GM19452 (cell line): ENCODE data around the gene DND1.
A peak's percentile ranks its signal among the peaks of the same experiment; 100 is the strongest.
"Not testable (repeated sequence)": the region's sequence is repeated elsewhere in the genome, so short reads cannot be mapped to it uniquely, and the experiment has no call there.

ENCODE experiments used
- ATAC-seq: cut with Tn5 transposase; IDR thresholded peaks from one replicate; pipeline ENCODE4 v1.9.1; 2021; ENCODE audit not compliant: unreplicated experiment

The DND1 gene

GRCh38 chr5:140672455-140673186 lies 755 bp downstream of the DND1 start:
- ATAC-seq, result no peak

DNA sequence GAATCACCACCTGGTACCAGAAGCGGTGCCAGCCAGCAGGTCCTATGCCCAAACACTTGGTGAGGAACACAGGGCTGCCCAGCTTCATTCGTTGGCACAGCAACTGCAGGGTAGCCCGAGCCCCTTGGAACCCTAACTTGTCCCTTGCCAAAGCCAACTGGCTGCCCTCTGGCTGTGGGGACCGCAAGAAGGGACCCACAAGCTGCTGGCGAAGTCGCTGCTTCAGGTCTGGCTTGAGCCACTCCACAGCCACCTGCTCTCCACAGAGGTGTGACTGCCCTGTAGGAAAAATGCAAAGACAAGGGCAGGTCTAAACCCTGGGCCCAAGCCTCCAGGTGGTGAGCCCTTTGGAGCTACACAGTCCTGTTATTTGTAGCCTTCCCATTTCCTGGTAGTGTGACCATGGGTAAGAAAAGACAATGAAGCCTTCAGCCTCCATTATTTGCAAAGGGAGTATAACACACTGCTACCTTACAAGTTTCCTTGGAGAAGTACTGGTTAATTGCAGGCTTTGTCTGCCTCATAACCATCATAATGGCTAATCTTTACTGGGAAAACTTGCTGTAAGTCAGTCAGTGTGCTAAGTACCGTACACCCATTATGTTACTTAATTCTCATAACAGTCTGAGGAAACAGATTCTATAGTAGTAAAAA lies 1.8 kb downstream of the DND1 start:
- ATAC-seq, result no peak

DNA sequence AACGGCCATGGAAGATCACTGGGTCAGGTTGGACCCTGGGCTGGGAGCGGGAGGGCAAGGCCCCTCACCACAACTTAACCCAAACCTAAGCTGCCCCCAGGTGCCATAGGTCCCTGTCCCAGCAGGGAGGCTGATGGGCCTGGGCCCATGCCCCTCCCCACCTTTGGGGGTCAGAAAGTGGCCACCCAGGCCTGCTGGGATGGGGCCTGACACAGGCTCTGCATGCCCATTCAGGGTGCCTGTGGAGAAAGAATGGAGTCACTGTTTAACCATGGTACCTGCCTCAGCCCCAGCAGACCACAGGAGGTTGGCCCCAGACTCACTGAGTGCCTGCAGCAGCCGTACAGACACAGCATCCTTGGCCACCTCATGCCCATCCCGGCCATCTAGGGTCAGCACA lies 2.3 kb downstream of the DND1 start:
- not testable (repeated sequence) for ATAC-seq

DNA sequence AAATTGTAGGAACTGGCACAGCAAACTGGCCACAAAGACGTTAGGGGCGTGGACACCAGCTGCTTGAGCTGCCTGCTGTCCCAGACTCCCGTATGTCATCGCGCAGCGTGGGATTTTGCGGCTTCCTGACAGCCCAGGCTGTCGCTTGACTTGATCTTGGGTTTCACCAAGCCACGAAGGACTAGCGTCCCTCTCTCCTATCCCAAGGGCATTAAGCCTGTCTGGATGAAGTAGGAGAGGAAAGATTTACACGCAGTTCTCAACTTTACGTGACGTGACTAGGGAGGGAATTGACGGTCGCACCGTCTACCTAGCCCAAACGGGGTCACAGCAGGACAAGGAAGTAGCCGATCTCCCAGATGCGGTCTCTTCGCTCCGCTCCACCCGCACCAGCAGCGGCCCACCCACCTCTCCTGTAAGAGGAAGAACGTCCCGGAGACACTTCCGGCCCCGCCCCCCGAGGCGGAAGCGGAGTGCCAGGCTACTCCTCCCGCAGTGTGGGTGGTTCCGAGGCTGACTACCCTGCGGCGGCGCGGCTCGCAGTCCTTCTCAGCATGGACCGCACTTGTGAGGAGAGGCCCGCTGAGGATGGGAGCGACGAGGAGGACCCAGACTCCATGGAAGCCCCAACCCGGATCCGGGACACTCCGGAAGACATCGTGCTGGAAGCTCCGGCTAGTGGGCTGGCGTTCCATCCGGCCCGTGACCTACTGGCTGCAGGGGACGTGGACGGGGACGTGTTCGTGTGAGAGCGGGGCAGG lies 8.8 kb downstream of the DND1 start, which contains the start of gene WDR55:
TSS of gene WDR55 (plus strand) at position 546 of the 761 bp plus-strand sequence. CDS start at position 555, 9 bp downstream.
- ATAC-seq, result peak; percentile 99

GRCh38 chr5:140664030-140664358 lies 9.4 kb downstream of the DND1 start:
- ATAC-seq, result no peak

DNA sequence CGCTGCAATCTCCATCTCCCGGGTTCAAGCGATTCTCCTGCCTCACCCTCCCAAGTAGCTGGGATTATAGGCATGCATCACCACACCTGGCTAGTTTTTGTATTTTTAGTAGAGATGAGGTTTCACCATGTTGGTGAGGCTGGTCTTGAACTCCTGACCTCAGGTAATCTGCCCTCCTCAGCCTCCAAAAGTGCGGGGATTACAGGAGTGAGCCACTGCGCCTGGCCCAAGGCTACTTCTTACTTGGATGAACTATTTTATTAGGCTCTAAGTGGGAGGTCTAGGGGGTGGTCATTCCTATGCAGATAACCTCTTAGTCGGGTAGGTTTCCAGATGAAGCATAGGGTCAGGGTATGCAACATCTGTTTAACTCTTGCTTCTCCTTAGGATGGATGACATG lies 13.0 kb downstream of the DND1 start:
- ATAC-seq, result not testable (repeated sequence)

DNA sequence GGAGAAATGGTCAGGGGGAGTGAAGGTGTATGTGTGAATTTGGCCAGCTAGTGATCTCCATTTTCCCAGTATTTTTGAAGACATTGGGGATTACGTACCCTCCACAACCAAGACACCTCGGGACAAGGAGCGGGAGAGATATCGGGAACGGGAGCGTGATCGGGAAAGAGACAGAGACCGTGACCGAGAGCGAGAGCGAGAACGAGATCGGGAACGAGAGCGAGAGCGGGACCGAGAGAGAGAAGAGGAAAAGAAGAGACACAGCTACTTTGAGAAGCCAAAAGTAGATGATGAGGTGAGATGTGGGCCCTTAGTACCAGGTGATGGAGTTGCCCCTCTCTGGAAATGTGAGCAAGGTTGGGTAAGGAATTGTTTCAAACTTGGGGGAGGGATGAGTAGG lies 14.5 kb downstream of the DND1 start:
- ATAC-seq, result no peak

DNA sequence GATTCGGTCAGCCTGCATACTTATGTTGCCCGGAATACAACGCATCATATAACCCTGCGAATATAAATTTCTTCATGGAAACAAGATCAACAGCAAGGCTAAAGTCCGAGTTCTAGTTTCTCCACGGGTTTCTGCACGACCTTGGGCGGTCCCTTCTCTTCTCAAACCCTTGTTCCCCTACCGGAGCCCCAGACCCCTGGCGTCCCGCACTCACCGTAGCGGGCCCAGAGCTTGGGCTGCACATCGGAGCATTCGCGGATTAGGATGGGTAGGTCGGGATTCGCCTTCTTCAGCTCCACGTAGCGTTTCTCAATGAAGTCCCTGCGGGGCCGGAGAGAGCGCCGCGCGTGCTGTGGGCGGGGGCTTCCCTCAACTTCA lies 26.3 kb downstream of the DND1 start:
- no peak for ATAC-seq

- ATAC-seq, result no peak
Measured at GRCh38 chr5:140642718-140643117, 30.7 kb downstream of the DND1 start.

DNA sequence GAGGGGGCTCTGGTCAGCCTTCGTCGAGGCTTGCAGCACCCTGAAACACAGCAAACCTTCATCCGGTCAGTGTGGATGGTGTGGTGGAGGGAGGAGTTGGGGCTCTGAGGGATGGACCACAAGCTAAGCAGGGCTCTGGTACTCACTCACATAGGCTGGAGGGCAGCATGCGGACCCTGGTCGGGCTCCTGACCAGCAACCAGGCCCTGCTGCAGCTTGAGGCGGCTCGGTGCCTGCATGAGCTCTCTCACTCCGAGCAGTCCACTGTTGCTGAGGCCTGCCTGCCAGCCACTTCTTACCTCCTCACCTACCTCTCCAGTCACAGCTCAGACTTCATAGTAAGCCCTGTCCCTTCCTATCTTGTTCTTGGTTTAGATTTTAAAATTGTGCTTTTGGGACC lies 31.7 kb downstream of the DND1 start:
- ATAC-seq, result no peak

DNA sequence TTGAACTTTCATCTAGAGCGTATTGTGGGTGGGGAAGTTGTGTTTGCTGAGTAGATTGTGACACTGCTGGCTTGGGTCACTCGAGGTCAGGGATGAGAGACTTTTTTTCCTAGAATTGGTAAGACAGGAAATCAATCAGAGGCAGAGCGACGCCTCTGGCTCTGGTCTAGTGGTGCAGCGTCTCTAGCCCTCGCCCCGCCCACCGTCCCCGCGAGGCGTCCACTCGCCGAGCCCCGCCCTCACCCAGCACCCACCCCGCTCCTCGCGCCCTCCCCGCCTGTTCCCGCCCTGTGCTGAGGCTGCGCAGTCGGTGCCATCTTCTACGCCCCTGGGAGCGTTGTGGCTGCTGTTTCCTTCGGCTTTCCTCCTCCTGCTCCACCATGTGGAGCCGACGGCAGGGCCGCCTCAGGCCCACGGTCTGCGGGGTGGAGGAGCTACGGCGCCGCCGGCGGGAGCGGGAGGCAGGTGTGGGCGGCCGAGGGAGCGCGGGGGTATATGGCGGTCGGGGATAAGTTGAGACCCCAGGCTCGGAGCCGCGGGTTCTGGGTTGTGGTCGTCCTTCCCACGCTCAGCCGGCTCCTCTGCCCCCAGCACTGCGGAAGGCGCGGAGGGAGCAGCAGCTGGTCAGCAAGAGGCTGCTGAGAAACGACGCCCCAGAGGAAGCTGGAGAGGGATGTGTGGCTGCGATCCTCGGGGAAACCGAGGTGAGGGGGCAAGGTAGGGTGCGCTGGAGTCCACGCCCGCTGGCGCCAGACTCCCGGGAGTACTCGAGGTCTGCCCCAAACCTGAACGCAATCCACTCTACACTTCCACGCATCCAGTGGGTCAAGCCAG lies 34.0 kb downstream of the DND1 start, which contains the start of gene TMCO6:
TSS of gene TMCO6 (plus strand) at position 304 of the 834 bp plus-strand sequence. CDS start at position 381, 77 bp downstream.
- peak; percentile 90 for ATAC-seq

DNA sequence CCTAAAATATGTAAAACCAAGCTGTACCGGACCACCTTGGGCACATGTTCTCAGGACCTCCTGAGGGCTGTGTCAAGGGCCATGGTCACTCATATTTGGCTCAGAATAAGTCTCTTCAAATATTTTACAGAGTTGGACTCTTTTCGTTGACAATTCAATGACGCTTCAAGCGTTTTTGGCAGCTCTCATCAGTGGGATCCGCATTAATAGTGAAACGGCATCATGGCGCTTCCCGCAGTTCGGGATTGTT lies 34.6 kb downstream of the DND1 start:
- ATAC-seq, result not testable (repeated sequence)

DNA sequence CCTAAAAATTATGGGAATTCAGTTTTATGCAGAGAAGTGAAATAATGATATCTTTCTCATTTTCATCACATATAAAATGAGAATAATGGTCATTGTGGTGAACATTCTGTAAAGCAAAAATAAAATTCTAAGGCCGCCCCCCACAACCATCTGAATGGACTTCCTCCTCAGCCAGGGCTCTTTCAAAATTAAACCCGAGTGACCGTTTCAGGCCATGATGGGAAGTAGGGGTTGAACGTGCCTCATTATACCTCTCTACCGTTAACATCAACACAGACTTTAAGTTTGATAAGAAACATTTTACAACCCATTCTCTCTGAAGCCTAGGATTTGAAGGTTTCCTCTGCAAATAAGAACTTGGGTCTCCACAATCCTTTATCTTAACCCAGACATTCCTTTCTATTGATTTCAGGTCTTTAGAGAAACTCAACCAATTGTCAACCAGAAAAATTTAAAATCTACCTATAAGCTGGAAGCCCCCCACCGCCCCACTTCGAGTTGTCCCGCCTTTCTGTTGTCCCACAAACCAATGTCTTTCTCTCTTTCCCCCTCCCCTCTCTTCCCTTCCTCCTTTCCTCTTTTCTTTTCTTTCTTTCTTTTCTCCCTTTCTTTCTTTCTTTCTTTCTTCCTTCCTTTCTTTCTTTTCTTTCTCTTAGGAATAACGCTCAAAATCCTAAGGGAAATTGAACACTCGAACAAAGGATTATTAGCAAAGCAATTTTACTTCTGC lies 35.8 kb downstream of the DND1 start:
- no peak for ATAC-seq

DNA sequence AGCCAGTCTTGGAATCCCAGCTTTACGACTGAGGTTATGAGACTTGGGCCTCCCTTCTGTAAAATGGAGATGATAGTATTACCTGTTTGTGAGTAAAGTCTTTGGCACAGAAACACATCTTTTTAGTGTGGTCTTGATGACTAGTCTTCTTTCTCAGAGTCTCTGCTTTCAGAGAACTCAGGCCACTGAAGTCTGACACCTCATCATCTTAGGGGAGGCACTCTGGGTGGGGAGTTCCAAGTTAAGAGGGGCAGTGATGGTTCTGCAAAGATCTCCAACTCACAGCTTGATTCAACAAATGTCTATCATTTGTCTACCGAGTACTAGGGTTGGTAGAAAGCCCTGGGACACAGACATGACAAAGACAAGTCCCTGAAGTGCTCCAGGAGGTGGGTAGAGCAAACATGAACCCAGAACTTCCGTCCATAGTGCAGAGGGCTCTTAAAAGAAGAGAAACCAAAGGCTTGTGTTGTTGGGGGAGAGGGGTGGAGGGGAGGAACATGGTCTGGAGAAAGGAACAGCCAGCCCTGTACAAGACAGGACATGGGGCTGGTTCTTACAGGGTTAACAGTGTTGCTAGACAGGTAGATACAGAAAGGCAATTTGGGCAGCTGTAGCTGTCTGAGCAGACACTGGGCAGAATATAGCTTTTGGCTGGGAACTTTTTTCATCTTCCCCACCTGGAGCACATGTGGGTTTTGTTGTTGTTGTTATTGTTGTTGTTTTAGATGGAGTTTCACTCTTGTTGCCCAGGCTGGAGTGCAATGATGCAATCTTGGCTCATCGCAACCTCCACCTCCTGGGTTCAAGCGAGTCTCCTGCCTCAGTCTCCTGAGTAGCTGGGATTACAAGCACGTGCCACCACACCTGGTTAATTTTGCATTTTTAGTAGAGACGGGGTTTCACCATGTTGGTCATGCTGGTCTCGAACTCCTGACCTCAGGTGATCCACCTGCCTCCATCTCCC lies 37.8 kb downstream of the DND1 start:
- no peak for ATAC-seq

- no peak for ATAC-seq
Measured at GRCh38 chr5:140634103-140634502, 39.3 kb downstream of the DND1 start.

GRCh38 chr5:140633501-140633900 lies 39.9 kb downstream of the DND1 start:
- no peak for ATAC-seq

DNA sequence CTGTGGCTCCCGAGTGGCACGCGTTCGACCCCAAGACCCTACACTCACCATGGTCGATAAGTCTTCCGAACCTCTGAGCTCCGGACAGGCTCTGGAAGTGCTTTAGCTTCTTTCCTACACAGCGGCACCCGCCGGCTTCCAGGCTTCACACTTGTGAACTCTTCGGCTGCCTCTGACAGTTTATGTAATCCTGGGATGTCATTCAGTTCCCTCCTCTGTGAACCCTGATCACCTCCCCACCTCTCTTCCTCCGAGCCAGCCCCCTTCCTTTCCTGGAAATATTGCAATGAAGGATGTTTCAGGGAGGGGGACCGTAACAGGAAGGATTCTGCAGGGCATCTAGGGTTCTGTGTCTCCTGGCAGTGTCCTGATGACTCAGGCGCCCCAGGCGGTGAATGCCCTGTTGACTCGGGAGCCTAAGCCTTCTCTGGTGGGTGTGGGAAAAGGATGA lies 40.3 kb downstream of the DND1 start, which contains the start of gene CD14:
TSS of gene CD14 (minus strand) at position 155 of the 451 bp plus-strand sequence. CDS start at position 51, 104 bp downstream.
- ATAC-seq, result peak; percentile 10

DNA sequence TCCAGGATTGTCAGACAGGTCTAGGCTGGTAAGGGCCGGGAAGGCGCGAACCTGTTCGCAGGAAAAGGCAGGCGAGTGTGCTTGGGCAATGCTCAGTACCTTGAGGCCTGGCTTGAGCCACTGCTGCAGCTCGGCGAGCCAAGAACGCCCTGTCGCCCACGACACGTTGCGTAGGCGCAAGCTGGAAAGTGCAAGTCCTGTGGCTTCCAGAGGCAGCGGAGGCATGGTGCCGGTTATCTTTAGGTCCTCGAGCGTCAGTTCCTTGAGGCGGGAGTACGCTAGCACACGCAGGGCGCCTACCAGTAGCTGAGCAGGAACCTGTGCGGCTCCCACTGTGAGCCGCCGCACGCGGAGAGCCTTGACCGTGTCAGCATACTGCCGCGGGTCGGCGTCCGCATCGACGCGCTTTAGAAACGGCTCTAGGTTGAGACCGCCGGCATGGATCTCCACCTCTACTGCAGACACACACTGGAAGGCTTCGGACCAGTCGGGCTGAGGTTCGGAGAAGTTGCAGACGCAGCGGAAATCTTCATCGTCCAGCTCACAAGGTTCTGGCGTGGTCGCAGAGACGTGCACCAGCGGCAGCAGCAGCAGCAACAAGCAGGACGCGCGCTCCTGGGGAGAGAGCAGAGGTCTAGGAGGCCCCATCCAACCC lies 40.9 kb downstream of the DND1 start:
- ATAC-seq, result peak; percentile 57
